Middle frontal gyrus (tissue), 1 donor: ENCODE data around the gene TSHZ2.

Experiments used
- DNase-seq: peaks from one replicate; pipeline ENCODE4 v3.0.0-alpha.2; 2015; ENCODE audit warnings: low spot score; ENCODE audit errors: extremely low spot score

The TSHZ2 gene

GRCh38 chr20:53157443-53158408, 185.6 kb downstream of the TSHZ2 start:
- DNase-seq, result no peak

DNA sequence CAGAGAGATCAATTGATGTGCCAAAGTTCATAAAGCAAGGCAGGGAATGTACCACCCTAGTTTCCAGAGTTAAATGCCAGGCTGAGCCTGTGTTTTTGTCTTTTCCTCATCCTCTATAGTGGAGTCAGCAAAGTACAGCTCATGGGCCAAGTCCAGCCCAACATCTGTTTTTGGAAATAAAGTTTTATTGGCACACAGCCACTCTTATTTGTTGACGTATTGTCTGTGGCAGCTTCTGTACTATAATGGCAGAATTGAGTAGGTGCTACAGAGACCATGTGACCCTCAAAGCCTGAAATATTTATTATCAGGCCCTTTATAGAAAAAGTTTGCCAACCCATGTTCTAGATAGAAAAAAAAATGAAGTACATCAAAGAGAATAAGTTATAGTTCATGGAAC, 187.0 kb downstream of the TSHZ2 start:
- no peak for DNase-seq

DNA sequence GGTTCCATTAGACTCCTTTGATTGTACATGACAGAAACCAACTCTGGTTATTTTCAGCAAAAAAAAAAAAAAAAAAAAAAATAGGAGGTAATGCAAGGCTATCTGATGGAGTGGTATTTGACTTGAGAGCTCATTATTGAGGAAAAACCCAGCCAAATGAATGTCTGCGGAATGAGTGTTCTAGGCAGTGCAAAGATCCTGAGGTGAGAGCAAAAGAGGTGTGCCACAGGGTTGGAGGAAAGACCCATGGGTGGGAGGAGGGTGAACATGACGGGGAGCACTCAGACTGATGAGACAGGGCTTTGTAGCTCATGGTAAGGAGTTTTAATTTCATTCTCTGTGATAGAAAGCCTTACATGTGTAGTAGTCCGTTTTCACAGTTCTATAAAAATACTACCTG, 188.9 kb downstream of the TSHZ2 start:
- DNase-seq, result no peak

GRCh38 chr20:53161473-53161872, 189.3 kb downstream of the TSHZ2 start:
- DNase-seq, result no peak

GRCh38 chr20:53162251-53162835, 190.2 kb downstream of the TSHZ2 start:
- DNase-seq, result no peak

DNA sequence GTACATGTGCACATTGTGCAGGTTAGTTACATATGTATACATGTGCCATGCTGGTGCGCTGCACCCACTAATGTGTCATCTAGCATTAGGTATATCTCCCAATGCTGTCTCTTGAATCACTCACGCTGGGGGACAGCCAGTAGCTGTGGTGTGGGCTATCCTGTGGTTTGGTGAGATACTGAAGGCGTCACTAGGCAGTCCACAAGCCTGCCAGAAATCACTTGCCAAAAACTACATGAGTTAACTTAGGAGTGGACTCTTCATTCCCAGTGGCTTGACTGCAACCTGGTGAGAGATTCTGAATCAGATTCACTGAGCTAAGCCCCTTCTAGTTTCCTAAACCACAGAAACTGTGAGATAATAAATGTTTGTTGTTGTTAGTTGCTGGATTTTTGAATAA, 191.3 kb downstream of the TSHZ2 start:
- no peak for DNase-seq

DNA sequence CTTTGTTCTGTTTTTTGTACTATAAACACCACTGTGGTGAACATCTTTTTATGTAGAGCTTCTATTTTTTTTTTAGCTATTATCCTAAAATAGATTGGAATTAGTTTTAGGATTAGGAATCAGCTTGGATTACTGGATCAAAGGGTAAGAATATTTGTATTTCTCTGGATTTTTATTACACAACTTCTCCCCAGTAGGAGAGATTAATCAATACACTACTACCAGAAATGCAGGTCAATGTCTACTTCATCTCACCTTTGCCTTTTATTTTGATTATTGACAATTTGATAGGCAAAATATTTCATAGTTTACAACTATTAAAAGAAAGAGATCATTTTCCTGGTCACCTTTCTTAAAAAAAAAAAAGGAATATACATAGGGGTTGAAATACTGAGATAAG, 191.9 kb downstream of the TSHZ2 start:
- DNase-seq, result no peak

DNA sequence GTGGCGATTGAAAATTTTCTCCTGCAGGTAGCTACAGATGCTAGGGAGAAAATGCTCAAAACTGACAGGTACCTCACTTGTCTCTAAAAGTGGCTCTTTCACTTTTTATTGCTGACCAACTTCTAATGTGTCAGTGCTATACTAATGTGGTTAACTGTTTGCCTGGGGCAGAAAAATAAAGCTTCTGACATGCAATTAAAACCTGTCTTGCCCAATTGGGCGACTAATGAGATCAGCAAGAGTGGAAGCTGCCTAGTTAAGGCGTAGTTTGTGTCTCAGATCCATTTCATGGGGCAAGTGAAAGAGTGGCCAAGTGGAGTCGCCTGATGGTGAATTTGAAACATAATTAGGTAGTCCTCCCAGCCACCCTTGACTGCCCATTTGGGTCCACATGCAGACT, 193.3 kb downstream of the TSHZ2 start:
- DNase-seq, result no peak

GRCh38 chr20:53168491-53168890, 196.3 kb downstream of the TSHZ2 start:
- DNase-seq, result no peak

- DNase-seq, result no peak
Measured at GRCh38 chr20:53170196-53170595, 198.0 kb downstream of the TSHZ2 start.

GRCh38 chr20:53171065-53171464, 198.9 kb downstream of the TSHZ2 start:
- no peak for DNase-seq

DNA sequence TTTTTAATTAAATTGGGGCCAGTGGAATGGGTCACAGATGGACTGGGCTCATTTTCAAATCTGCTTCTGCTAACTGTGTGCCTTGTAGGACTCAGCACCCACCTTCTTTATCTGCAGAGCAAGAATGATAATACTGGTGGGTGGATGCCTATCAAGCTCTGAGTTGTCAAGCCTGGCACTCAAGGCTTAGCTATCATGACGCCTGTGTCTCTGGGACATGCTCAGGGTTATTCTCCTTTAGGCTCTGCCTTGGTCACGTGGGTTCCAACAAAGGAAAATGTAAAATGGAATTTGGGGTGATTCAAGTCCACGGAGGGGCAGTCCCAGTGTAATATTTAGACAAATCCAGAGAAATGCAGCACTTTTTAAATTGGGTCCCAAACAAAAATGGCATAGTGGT, 202.3 kb downstream of the TSHZ2 start:
- DNase-seq, result no peak

DNA sequence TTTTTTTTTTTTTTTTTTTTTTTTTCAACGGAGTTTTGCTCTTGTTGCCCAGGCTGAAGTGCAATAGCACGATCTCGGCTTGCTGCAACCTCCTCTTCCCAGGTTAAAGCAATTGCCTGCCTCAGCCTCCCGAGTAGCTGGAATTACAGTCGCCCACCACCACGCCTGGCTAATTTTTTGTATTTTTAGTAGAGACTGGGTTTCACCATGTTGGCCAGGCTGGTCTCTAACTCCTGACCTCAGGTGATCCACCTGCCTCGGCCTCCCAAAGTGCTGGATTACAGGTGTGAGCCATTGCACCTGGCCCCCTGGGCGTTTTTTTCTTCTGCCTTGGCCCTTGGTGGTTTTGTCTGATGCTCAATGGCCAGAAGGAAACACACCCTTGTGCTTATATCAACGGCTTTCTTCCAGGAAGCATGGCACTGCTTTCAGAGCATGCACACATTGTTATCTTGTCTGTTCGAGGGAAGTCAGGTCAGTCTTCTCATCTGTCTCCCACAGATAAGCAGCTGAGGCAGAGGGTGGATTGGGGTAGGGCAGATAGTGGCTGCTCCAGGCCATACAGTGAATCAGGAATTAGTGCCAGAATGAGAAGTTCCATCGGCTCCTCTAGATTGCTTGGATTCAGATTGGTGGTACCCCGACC, 203.1 kb downstream of the TSHZ2 start:
- DNase-seq, result no peak

DNA sequence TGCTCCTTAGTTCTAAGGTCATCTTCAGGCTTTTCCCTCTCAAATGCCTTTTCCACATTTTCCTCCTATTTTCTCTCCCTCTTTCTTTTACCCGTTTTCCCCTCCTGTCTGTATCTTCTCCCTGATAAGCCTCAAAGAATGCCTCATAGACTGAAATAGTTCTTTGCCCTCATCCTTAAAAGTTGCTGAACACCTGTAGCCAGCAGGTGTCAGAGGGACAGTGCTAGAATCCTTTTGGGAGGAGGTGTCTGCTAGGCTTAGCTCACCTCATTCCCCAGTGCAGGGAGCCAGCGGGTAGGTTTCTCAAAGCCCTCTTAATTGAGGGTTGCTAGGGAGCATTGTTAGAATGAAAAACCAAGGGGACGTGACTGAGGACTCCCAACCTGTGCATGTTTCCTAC, 204.0 kb downstream of the TSHZ2 start:
- DNase-seq, result no peak

DNA sequence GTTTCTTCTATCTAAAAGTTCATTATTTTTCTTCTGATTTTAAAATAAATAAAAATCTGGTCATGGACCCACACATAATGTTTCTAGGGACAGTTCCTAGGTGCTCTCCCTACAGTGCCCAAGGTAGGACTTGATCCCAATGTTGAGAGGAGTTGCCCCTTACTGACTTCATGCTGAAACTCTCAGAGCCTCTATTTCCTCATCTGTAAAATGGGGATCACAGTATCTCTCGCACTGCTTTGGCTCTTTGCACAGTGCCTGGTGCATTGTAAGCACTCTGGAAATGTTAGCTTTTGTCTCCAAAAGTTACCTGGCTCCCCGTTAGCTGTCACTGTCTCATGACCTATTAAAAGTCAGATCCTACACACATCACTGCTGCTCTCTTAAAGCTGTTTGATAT, 205.5 kb downstream of the TSHZ2 start:
- no peak for DNase-seq

DNA sequence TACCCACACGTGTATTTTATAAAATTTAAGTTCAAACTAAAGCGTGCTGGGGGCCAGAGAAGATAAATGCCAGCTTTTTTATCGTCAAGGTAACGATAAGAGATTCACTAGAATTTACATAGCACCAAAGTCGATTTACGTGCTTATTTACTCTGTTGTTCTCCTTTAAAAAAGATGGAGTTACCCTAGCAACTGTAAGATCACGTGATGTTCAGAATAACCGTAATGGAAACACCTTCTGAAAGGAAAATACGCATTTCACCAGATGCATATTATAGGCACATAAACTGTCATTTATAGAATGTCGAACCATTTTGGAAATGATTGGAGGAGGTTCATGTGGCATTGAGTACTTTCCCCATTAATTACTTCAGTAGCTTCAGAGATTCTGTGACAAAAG, 207.6 kb downstream of the TSHZ2 start:
- DNase-seq, result no peak

DNA sequence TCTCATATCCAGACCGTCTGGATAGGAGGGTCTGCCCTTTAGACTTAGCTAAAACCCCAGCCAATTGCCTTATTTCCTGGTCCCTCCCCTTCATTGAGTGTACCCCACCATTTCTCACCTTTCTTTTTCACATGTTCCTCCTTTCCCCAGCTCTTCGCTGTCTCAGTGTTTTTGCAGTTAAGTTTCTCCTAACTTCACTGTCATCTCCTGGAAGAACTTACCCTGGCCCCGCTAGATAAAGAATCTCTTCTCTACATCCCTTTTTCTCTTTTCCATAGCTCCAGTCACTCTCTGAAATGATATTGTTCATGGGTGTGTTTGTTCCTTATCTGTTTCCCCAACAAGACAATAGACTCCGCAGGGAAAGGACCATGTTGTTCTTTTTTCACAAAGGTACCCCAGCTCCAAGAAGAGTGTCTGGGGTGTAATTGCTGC, 208.8 kb downstream of the TSHZ2 start:
- DNase-seq, result no peak

DNA sequence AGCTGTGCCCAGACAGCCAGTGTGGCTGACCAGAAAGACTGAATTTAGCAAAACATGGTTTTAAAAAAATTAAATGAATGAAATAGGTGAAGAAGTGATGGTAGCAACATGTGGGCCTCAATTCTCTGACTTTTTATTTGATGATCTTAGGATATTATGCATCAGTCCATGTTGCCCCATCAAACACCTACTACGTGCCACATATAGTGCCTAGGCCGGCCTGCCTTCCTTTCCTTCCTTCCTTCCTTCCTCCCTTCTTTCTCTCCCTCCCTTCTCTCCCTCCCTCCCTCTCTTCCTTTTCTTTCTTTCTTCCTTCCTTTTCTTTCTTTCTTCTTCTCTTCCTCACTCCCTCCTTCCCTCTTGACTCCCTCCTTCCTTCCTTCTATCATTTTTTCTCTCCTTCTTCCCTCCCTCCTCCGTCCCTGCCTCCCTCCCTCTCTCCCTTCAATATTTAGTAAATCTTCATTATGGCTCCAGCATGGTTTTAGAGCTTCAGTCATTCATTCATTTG, 209.8 kb downstream of the TSHZ2 start:
- DNase-seq, result no peak

DNA sequence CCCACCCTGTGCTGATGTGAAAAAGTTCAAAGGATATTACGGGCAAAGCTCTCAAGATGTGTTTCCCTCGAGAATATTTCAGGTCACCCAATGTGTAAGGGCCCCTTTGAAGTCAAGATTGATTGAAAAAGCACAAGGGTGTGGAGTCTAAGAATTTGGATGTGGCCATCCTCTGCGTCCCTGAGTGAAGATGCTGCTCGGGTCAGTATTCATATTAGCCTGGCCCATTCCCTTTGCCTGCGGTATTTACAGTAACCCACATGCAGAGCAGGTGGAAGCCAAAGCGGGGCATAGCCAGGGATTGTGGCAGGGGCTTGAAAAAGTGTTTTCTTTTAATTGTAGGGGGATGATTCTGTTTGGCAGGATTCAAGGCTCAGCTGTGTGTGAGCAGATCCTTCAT, 211.0 kb downstream of the TSHZ2 start:
- DNase-seq, result no peak

DNA sequence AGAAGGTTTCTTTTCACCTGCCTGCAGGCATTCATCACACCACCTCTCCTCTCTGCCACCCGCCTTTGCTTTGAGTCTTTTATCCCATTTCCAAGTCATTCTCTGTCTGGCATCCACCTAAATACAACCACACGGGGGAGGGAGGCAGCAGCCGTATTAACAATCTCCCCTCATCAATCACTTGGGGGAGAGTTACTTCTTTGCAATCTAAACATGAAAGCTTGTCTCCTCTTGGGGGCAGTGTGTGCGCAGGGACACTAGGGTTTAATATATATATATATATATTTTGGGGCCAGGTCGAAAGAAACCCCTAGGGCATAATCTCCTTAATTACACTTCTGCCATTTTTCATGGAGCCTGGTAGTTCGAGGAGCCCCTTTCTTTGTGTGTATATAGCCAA, 214.5 kb downstream of the TSHZ2 start:
- DNase-seq, result no peak

- no peak for DNase-seq
Measured at GRCh38 chr20:53187392-53188068, 215.4 kb downstream of the TSHZ2 start.

- DNase-seq, result no peak
Measured at GRCh38 chr20:53190225-53190624, 218.1 kb downstream of the TSHZ2 start.
